Parathyroid adenoma (tissue), 2 donors: ENCODE data around the gene OPHN1.
"Not testable (repeated sequence)": the region's sequence is repeated elsewhere in the genome, so short reads cannot be mapped to it uniquely, and the experiment has no call there.

Source experiments
- H2AFZ ChIP-seq: fragments of 300-600 bp; sonication (generic); one replicate; pipeline ENCODE4 v1.7.0; 2017; ENCODE audit warnings: antibody characterized with exemption, mild to moderate bottlenecking
- H3K27ac ChIP-seq: fragments of 300-600 bp; sonication (generic); one replicate; pipeline ENCODE4 v1.7.0; 2017
- H3K27me3 ChIP-seq: fragments of 300-600 bp; sonication (generic); one replicate; pipeline ENCODE4 v1.7.0; 2017; ENCODE audit warnings: low read length; ENCODE audit not compliant: control insufficient read depth, insufficient read depth
- H3K36me3 ChIP-seq: fragments of 300-600 bp; sonication (generic); one replicate; pipeline ENCODE4 v1.7.0; 2017; ENCODE audit warnings: low read length; ENCODE audit not compliant: control insufficient read depth, insufficient read depth
- H3K4me1 ChIP-seq: fragments of 300-600 bp; sonication (generic); one replicate; pipeline ENCODE4 v1.7.0; 2017; ENCODE audit warnings: control low read depth
- H3K4me2 ChIP-seq: fragments of 300-600 bp; sonication (generic); one replicate; pipeline ENCODE4 v1.7.0; 2017; ENCODE audit warnings: low read length
- H3K4me3 ChIP-seq: fragments of 300-600 bp; sonication (generic); one replicate; pipeline ENCODE4 v1.7.0; 2017; ENCODE audit warnings: low read depth, low read length
- H3K79me2 ChIP-seq: fragments of 300-600 bp; sonication (generic); one replicate; pipeline ENCODE4 v1.7.0; 2017; ENCODE audit warnings: control low read depth
- H3K9ac ChIP-seq: fragments of 300-600 bp; sonication (generic); one replicate; pipeline ENCODE4 v1.7.0; 2017; ENCODE audit warnings: mild to moderate bottlenecking
- H3K9me3 ChIP-seq: fragments of 300-600 bp; sonication (generic); one replicate; pipeline ENCODE4 v1.7.0; 2017; ENCODE audit warnings: low read length; ENCODE audit not compliant: control insufficient read depth
- TF ChIP-seq, protein P1 (sequence below): fragments of 300-600 bp; sonication (generic); IDR thresholded peaks from one replicate; pipeline ENCODE4 v1.7.0; 2017; ENCODE audit warnings: antibody characterized with exemption, mild to moderate bottlenecking
- donor health status: primary hyperparathyroidism.

Gene OPHN1

GRCh38 chrX:68079961-68080360, 353.3 kb downstream of the OPHN1 start:
- H3K4me1 ChIP-seq, result no peaks in the 10 kb centered on the region
- no peaks in the 10 kb centered on the region for H3K27me3 ChIP-seq
- no peaks in the 10 kb centered on the region for H3K9me3 ChIP-seq
- no peak overlapping the region for H3K27ac ChIP-seq
- H3K79me2 ChIP-seq, result no peaks in the 10 kb centered on the region
- H3K9ac ChIP-seq, result no peak overlapping the region
- TF ChIP-seq, protein P1, sequence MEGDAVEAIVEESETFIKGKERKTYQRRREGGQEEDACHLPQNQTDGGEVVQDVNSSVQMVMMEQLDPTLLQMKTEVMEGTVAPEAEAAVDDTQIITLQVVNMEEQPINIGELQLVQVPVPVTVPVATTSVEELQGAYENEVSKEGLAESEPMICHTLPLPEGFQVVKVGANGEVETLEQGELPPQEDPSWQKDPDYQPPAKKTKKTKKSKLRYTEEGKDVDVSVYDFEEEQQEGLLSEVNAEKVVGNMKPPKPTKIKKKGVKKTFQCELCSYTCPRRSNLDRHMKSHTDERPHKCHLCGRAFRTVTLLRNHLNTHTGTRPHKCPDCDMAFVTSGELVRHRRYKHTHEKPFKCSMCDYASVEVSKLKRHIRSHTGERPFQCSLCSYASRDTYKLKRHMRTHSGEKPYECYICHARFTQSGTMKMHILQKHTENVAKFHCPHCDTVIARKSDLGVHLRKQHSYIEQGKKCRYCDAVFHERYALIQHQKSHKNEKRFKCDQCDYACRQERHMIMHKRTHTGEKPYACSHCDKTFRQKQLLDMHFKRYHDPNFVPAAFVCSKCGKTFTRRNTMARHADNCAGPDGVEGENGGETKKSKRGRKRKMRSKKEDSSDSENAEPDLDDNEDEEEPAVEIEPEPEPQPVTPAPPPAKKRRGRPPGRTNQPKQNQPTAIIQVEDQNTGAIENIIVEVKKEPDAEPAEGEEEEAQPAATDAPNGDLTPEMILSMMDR, result no peak
- no peak overlapping the region for H3K4me3 ChIP-seq
- H3K36me3 ChIP-seq, result no peaks in the 10 kb centered on the region
- no peak overlapping the region for H2AFZ ChIP-seq
- H3K4me2 ChIP-seq, result no peak overlapping the region

GRCh38 chrX:68078801-68079200, 354.5 kb downstream of the OPHN1 start:
- H3K9me3 ChIP-seq, H3K27ac ChIP-seq, H2AFZ ChIP-seq, H3K36me3 ChIP-seq, H3K4me2 ChIP-seq, H3K79me2 ChIP-seq, H3K9ac ChIP-seq, H3K4me3 ChIP-seq, H3K4me1 ChIP-seq, H3K27me3 ChIP-seq: not testable (repeated sequence)

GRCh38 chrX:68077378-68077777, 355.9 kb downstream of the OPHN1 start:
- H3K9me3 ChIP-seq, result no peaks in the 10 kb centered on the region
- no peaks in the 10 kb centered on the region for H3K36me3 ChIP-seq
- no peaks in the 10 kb centered on the region for H3K27me3 ChIP-seq

GRCh38 chrX:68072041-68072440, 361.3 kb downstream of the OPHN1 start:
- H3K9ac ChIP-seq, result no peak overlapping the region
- no peaks in the 10 kb centered on the region for H3K9me3 ChIP-seq
- H3K4me2 ChIP-seq, result no peak overlapping the region
- no peaks in the 10 kb centered on the region for H3K27me3 ChIP-seq
- H3K4me3 ChIP-seq, result no peak overlapping the region
- H3K36me3 ChIP-seq, result no peaks in the 10 kb centered on the region
- no peaks in the 10 kb centered on the region for H3K4me1 ChIP-seq
- H3K79me2 ChIP-seq, result no peaks in the 10 kb centered on the region
- TF ChIP-seq, protein P1, result no peak
- H2AFZ ChIP-seq, result no peak overlapping the region
- no peak overlapping the region for H3K27ac ChIP-seq

More at GRCh38 chrX:68077378-68077777, 355.9 kb downstream of the OPHN1 start:
- TF ChIP-seq, protein P1, result no peak
- no peaks in the 10 kb centered on the region for H3K4me1 ChIP-seq
- no peak overlapping the region for H3K4me2 ChIP-seq
- H2AFZ ChIP-seq, result no peak overlapping the region
- no peak overlapping the region for H3K9ac ChIP-seq
- H3K27ac ChIP-seq, result no peak overlapping the region
- H3K79me2 ChIP-seq, result no peaks in the 10 kb centered on the region
- no peak overlapping the region for H3K4me3 ChIP-seq

- H2AFZ ChIP-seq, H3K27me3 ChIP-seq, H3K79me2 ChIP-seq, H3K4me3 ChIP-seq, H3K9ac ChIP-seq, H3K4me1 ChIP-seq, H3K36me3 ChIP-seq, H3K27ac ChIP-seq, H3K4me2 ChIP-seq, H3K9me3 ChIP-seq: not testable (repeated sequence)
Observed at GRCh38 chrX:68070119-68070518, 363.2 kb downstream of the OPHN1 start.

- Histone ChIP-seq H3K4me2 (no peak overlapping the region), H3K4me3 (no peak overlapping the region), H3K4me1 (no peaks in the 10 kb centered on the region), H3K79me2 (no peaks in the 10 kb centered on the region), H3K36me3 (no peaks in the 10 kb centered on the region), H3K9me3 (no peaks in the 10 kb centered on the region), H3K27ac (no peak overlapping the region), H3K9ac (no peak overlapping the region), H3K27me3 (no peaks in the 10 kb centered on the region), H2AFZ (no peak overlapping the region)
- TF ChIP-seq, protein P1, result no peak
Observed at GRCh38 chrX:68061206-68061535, 372.1 kb downstream of the OPHN1 start.
